ENCODE measurements around the gene FAM89B. TPM values are rescaled to one million over a fixed set of nuclear protein-coding genes. Genes with fewer than 3 reads are reported as not detected.

FAM89B gene
- total RNA-seq, 6 donors from 2014 or later = 27.9 to 65.8 (median 45.3) TPM

DNA sequence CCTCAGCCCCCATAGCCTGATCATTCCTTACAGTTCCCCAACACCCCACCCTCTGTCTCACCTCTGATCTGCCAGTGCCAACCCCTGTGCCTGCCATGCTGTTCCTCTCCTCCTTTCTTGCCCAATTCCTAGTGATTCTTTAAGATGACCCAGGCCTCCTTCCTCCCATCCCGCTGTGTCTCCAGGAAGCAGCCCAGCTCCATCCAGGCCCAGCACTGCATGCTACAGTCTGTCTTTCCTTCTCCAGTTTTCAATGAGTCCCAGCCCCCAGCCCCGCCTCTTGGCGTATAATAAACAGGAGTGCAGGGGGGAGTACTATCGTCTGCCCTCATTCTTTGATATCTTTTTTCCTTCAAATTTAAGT, 26.5 kb upstream of the FAM89B start:
- peaks cover 0 to 15% (median 7%) of the 10 kb centered on the region in 4 donors for H3K36me3 ChIP-seq
- peak overlapping the region; percentile 52 to 80 (median 75) for H3K27ac ChIP-seq
- ATAC-seq (ENCODE audit: low FRiP score in 2 of 2) (no peak), DNase-seq (no peak)
- no peak for TF ChIP-seq EP300 (IDR thresholded peaks at IDR 0.05)
- TF ChIP-seq POLR2A (IDR thresholded peaks at IDR 0.05) = no peak
- TF ChIP-seq, protein P1, sequence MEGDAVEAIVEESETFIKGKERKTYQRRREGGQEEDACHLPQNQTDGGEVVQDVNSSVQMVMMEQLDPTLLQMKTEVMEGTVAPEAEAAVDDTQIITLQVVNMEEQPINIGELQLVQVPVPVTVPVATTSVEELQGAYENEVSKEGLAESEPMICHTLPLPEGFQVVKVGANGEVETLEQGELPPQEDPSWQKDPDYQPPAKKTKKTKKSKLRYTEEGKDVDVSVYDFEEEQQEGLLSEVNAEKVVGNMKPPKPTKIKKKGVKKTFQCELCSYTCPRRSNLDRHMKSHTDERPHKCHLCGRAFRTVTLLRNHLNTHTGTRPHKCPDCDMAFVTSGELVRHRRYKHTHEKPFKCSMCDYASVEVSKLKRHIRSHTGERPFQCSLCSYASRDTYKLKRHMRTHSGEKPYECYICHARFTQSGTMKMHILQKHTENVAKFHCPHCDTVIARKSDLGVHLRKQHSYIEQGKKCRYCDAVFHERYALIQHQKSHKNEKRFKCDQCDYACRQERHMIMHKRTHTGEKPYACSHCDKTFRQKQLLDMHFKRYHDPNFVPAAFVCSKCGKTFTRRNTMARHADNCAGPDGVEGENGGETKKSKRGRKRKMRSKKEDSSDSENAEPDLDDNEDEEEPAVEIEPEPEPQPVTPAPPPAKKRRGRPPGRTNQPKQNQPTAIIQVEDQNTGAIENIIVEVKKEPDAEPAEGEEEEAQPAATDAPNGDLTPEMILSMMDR (IDR thresholded peaks at IDR 0.05) = no peak
- no peak for TF ChIP-seq POLR2AphosphoS5 (IDR thresholded peaks at IDR 0.05)
- no peaks in the 10 kb centered on the region for H3K27me3 ChIP-seq
- 66% methylated on average over 4 of the region's 4 CpGs for WGBS, 2 donors
- peaks cover 13 to 37% (median 22%) of the 10 kb centered on the region in 4 donors for H3K4me1 ChIP-seq
- peak overlapping the region in 3 of 4 donors; percentile 46 to 57 (median 48) for H3K4me3 ChIP-seq
- no peaks in the 10 kb centered on the region for H3K9me3 ChIP-seq

DNA sequence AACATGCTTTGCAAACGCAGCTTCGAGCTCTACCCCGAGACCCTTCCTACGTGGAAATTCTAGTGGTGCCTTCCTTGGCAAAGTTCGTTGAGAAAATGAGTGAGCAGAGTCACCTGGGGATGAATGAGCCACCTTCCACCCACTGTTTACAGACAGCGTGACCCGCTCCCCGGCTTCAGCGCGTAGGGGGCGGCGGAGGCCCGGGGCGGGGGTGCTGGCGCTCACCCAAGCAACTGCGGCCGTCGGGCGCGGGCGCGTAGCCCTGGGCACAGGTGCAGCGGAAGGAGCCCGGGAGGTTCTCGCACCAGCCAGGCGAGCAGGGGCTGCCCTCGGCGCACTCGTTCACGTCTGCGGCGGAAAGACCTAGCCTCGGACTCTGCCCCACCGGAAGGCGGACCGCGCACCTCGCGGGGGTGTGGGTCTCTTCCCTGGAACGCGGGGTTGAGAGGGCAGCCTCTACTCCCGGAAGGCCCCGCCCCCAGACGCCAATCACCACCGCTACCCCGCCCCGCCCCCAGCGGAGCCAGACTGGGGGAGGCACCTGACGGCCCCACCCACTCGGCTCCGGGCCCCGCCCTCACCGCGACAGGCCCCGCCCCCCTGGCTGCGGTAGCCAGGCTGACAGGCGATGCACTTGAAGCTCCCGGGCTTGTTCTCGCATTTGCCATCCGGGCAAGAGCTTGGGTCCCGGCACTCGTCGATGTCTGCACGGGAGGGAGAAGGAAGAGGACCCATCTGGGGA, 25.9 kb upstream of the FAM89B start:
- Histone ChIP-seq H3K27ac (peak overlapping the region; percentile 52 to 80 (median 75)), H3K9me3 (no peaks in the 10 kb centered on the region), H3K27me3 (no peaks in the 10 kb centered on the region), H3K36me3 (peaks cover 0 to 16% (median 8%) of the 10 kb centered on the region in 4 donors), H3K4me3 (peak overlapping the region in 3 of 4 donors; percentile 46 to 57 (median 48)), H3K4me1 (peaks cover 12 to 37% (median 18%) of the 10 kb centered on the region in 4 donors)
- WGBS, 2 donors = 31 to 57% methylated on average over 13 to 30 of the region's 64 CpGs
- ATAC-seq (ENCODE audit: low FRiP score in 2 of 2) (peak; percentile 91 to 93), DNase-seq (peak; percentile 98 to 99)
- TF ChIP-seq POLR2A (IDR thresholded peaks at IDR 0.05) (peak in 1 of 4 donors; percentile 46), POLR2AphosphoS5 (IDR thresholded peaks at IDR 0.05) (peak; percentile 14 to 53), EP300 (IDR thresholded peaks at IDR 0.05) (no peak)

DNA sequence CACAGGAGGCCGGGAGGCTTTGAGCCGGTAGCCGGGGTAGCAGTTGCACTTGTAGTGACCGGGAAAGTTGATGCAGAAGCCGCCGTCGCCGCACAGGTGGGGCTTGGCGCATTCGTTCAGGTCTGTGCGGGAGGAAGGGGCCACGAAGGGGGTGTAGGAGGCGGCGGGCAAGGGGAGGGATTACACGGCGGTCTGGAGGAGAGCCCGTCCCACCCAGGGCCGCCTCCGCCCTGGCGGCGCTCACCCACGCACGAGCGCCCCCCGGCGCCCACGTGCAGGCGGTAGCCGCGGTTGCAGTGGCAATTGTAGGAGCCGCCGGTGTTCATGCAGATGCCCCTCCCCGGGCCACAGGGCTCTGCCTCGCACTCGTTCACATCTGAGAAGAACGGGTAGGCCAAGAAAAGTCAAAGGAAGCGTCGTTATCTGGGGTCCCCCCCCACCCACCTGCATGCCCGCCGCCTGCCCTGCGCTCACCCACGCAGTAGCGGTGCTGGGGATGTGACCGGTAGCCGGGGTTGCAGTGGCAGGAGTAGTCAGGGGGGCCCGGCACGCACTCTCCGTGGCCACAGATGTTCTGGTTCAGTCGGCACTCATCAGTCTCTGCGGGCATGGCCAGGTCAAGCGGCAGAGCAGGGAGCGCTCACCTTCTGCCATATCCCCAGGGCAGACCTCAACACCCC, 24.8 kb upstream of the FAM89B start:
- WGBS, 2 donors = 83 to 85% methylated on average over 45 to 51 of the region's 52 CpGs
- Histone ChIP-seq H3K9me3 (no peaks in the 10 kb centered on the region), H3K36me3 (peaks cover 0 to 22% (median 10%) of the 10 kb centered on the region in 4 donors), H3K4me3 (no peak overlapping the region), H3K27me3 (no peaks in the 10 kb centered on the region), H3K4me1 (peaks cover 8 to 42% (median 17%) of the 10 kb centered on the region in 4 donors), H3K27ac (no peak overlapping the region)
- no peak for ATAC-seq (ENCODE audit: low FRiP score in 2 of 2)
- TF ChIP-seq POLR2AphosphoS5 (IDR thresholded peaks at IDR 0.05) (no peak), POLR2A (IDR thresholded peaks at IDR 0.05) (no peak), EP300 (IDR thresholded peaks at IDR 0.05) (no peak)
- TF ChIP-seq, protein P1 (IDR thresholded peaks at IDR 0.05) = no peak
- DNase-seq = peak in 1 of 2 donors; percentile 77

DNA sequence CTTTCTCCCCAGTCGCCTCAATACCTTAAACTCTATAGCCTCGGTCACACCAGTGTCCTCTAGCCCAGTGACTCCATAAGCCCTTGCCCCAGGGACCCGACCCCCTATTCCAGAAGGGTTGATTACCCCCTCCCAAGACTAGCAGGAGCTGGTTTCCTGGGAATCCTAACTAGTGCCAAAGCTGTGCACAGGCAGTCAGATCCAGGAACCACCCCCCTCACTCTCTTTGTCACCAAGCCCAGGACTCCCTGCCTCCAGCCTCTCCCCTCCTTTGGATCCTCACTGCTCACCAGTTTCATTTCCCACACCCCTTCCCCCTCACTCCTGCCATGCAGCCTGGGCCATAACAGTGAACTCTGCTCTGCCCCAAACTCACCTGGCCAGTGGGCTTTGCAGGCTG, 23.9 kb upstream of the FAM89B start:
- no peak overlapping the region for H3K4me3 ChIP-seq
- ATAC-seq (ENCODE audit: low FRiP score in 2 of 2) = no peak
- no peak overlapping the region for H3K27ac ChIP-seq
- no peaks in the 10 kb centered on the region for H3K27me3 ChIP-seq
- H3K36me3 ChIP-seq = peaks cover 0 to 23% (median 11%) of the 10 kb centered on the region in 4 donors
- TF ChIP-seq EP300 (IDR thresholded peaks at IDR 0.05) = no peak
- TF ChIP-seq POLR2AphosphoS5 (IDR thresholded peaks at IDR 0.05) = no peak
- TF ChIP-seq, protein P1 (IDR thresholded peaks at IDR 0.05) = no peak
- TF ChIP-seq POLR2A (IDR thresholded peaks at IDR 0.05) = no peak
- DNase-seq = no peak
- H3K4me1 ChIP-seq = peaks cover 8 to 50% (median 17%) of the 10 kb centered on the region in 4 donors
- no peaks in the 10 kb centered on the region for H3K9me3 ChIP-seq
- WGBS, 2 donors = 94% methylated on average over 3 of the region's 3 CpGs

DNA sequence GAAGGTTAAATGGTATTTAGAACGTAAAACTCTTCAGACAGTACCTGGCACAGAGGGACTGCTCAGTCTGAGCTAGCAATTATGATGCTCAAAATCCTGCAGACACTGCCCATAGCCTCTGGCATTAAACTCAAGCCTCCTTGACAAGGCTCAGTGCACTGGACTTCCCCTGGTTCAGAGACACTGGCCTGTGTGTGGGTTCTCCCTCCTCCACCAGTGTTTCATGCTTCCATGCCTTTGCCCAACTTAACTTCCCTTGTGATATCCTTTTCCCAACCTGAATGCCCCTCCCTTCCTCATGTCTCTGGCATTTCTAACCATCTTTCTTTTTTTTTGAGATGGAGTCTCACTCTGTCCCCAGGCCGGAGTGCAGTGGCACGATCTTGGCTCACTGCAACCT, 23.2 kb upstream of the FAM89B start:
- Histone ChIP-seq H3K36me3 (peaks cover 0 to 25% (median 14%) of the 10 kb centered on the region in 4 donors), H3K9me3 (no peaks in the 10 kb centered on the region), H3K27ac (no peak overlapping the region), H3K4me1 (peaks cover 8 to 57% (median 20%) of the 10 kb centered on the region in 4 donors), H3K27me3 (no peaks in the 10 kb centered on the region), H3K4me3 (no peak overlapping the region)
- DNase-seq = no peak
- ATAC-seq (ENCODE audit: low FRiP score in 2 of 2) = no peak
- TF ChIP-seq, protein P1 (IDR thresholded peaks at IDR 0.05) = no peak
- TF ChIP-seq EP300 (IDR thresholded peaks at IDR 0.05) (no peak), POLR2AphosphoS5 (IDR thresholded peaks at IDR 0.05) (no peak), POLR2A (IDR thresholded peaks at IDR 0.05) (no peak)
- WGBS, 2 donors = 87 to 93% methylated on average over 2 to 3 of the region's 3 CpGs
